Glomerular endothelial cell (primary cell): Measurements from ENCODE around the gene LINGO1. TPM values are rescaled to one million over a fixed set of nuclear protein-coding genes. Genes with fewer than 3 reads are reported as not detected.

Experiments used
- DNase-seq: peaks from one replicate; pipeline ENCODE4 v3.0.0-alpha.2; 2011; ENCODE audit warnings: low read depth, low spot score; ENCODE audit errors: extremely low read depth
- total RNA-seq: library from RNA; depleted of rRNA; stranded (reverse); fragments of >200 nt; gene quantifications from 2 replicates; pipeline ENCODE4 v1.2.3, GENCODE V29; 2015

LINGO1 gene
- total RNA-seq, 1 donor from 2014 or later: 0.18 TPM

- DNase-seq: no peak
These were observed 12.8 kb downstream of the LINGO1 start for GRCh38 chr15:77619883-77620282.

DNA sequence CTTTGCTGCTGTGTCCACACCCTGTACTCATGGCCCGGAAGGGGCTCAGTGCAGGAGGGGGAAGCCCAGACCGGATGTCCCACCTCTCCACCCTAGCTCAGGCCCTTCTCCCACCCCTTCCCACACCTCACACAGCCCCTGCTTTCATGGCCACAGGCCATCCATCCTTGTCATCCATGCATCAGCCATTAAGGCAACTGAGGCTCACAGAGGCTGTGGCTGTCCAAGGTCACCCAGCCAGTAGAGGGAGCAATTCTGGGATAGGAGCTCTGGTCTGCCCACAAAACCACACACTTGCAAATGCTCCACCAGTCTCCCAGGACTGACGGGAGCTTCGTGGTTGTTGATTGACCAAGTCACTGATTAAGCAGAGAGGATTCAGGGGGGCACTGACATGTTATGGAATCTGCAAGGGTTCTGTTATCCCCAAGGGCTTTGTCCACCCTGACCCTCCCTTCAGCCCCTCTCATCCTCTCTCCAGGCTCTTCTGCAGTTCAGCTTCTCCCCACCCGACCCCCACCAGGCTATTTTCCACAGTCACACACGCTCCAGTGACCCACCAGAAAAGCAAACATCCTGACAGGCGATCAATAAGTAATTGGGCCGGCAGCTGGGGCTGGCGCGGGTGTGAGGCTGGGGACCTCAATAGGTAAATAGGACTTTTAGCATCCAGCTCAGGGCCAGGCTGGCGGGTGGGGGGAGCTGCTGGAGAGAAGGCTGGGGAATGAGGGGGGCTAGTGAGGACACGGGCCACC lies 15.1 kb downstream of the LINGO1 start:
- DNase-seq: no peak

GRCh38 chr15:77616072-77616471 lies 16.6 kb downstream of the LINGO1 start:
- no peak for DNase-seq

DNA sequence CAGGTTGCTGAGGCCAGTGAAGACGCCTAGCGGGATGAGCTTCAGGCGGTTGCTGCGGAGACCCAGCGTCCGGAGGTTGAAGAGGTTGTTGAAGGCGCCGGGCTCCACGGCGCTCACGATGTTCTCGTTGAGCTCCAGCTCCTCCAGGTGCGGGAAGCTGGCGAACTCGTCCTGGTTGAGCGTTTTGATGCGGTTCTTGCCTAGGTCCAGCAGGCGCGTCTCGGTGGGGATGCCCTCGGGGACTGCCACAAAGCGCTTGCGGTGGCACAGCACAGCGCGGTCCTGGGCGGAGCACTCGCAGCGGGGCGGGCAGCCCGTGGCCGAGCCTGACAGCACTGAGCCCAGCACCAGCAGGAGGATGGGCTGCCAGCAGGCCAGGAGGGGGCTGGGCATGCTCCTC lies 17.2 kb downstream of the LINGO1 start:
- no peak for DNase-seq

GRCh38 chr15:77614251-77614806 lies 18.4 kb downstream of the LINGO1 start:
- DNase-seq: no peak

DNA sequence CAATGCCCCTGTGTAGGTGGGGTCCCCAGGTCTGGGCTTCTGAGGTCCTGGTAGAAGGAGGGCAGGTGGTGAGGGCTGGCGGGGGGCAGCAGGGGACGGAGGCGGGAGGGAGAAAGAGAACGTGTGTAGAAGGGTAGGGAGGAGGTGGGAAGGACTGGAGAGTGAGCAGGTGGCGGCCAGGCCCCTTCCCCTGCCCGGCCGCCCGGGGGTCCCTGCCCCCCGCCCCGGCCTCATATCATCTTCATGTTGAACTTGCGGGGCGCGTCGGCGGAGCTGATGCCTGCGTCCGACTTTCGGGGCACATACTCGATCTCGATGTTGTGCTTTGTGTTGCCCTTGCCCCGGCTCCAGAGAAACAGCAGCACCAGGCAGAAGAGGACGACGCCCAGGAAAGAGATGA lies 18.9 kb downstream of the LINGO1 start:
- DNase-seq: no peak

DNA sequence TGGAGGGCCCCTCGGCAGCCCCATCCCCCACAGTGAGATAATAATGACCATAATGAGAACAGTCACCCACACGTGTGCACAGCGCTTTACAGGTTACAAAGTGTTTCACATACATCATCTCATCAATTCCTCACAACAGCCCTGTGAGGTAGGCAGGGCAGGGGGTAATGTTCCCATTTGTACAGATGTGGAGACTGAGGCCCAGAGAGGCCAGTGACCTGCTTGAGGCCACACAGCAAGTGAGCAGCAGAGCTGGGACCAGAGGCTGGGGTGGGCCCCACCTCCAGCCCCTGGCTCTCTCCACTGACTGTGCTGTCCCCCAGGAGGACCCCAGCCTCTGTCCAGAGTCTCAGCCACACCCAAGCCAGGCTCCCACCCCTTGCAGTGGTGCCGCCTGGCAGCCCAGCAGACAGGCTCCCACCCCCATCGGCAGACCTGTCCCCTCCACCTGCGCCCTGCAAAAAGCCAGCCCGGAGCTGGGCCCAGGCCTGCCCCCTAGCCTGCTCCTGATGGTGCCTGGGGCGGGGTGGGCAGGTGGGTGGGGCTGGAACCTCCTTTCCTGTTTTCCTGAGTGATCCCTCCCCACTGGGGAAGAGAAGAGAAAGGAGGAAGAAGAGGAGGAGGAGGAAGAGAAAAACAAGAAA lies 19.6 kb downstream of the LINGO1 start:
- no peak for DNase-seq

GRCh38 chr15:77611767-77612166 lies 20.9 kb downstream of the LINGO1 start:
- no peak for DNase-seq

GRCh38 chr15:77610731-77611130 lies 22.0 kb downstream of the LINGO1 start:
- DNase-seq: no peak

- no peak for DNase-seq
These were observed 23.2 kb downstream of the LINGO1 start for GRCh38 chr15:77609558-77609957.

DNA sequence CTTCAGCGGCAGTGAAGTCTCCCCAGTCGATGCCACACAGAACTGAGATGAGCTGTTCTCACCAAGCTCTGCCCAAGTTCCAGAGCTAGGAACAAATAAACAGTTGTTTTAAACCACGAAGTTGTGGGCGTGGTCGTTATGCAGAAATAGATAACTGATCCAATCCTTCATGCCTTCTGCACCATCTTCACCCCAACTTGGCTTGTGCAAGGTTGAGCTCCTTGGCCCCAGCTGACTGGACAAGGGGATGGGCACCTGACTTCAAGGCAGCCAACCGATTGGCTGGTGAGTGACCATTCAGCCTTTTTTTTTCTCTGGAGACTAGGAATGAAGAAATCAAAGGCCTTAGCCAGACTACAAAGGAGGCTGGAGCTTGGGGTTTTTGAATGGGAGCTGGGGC lies 23.9 kb downstream of the LINGO1 start:
- DNase-seq: no peak

DNA sequence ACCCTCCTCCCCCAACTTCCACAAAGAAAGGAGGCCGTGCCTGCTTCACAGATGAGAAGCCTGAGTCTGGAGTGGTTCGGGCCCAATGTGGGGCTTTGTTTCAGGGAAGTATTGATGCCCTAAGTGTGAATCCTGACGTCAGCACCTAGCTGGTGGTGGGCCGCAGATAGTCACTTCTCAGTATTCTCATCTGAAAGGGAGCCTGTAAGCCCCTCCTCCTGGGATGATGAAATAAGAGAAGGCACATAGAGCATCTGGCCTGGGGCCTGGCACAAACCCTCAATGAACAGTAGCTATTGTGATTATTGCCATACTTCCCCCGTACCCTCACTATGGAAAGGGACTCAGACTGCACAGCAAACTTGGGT lies 24.8 kb downstream of the LINGO1 start:
- DNase-seq: no peak

GRCh38 chr15:77607111-77607893 lies 25.4 kb downstream of the LINGO1 start:
- DNase-seq: no peak

GRCh38 chr15:77606142-77607034 lies 26.3 kb downstream of the LINGO1 start:
- DNase-seq: no peak

- no peak for DNase-seq
These were observed 27.2 kb downstream of the LINGO1 start for GRCh38 chr15:77605547-77605946.

DNA sequence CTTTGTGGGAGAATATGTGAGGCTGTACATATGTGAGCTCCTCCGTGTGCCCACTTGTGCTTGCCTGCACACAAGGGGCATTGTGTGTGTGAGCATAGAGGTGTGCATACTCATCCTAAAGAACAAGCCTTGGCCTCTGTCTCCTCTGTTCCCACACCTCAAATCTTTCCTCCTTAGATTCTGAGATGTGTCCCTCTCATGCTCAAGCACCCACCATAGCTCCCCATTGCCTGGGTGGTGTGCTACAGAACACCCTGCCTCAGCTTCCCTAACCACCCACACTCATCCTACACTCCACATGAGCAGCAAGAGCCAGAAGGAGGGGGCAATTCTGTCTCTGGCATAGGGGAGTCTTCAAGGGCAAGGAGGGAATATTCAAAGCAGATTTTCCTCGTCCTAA lies 27.7 kb downstream of the LINGO1 start:
- DNase-seq: no peak

- DNase-seq: no peak
These were observed 28.9 kb downstream of the LINGO1 start for GRCh38 chr15:77603611-77604336.

- no peak for DNase-seq
These were observed 29.9 kb downstream of the LINGO1 start for GRCh38 chr15:77602800-77603199.

GRCh38 chr15:77599899-77600298 lies 32.8 kb downstream of the LINGO1 start:
- DNase-seq: no peak

GRCh38 chr15:77599357-77599756 lies 33.4 kb downstream of the LINGO1 start:
- DNase-seq: no peak
